IPS DF 6.9 (cell line): ENCODE measurements around the gene CPM.

Experiments used
- DNase-seq: peaks from one replicate; pipeline ENCODE4 v3.0.0-alpha.2; 2013; ENCODE audit warnings: low read depth, low spot score
- H3K27ac ChIP-seq: one replicate; pipeline ENCODE4 v1.5.1; 2013; ENCODE audit warnings: low read length, control low read depth
- H3K27me3 ChIP-seq: 2 replicates; pipeline ENCODE4 v1.6.1; 2013; ENCODE audit warnings: mild to moderate bottlenecking, low read length; ENCODE audit not compliant: control insufficient read depth, insufficient read depth
- H3K36me3 ChIP-seq: 2 replicates; pipeline ENCODE4 v1.6.1; 2013; ENCODE audit warnings: low read length; ENCODE audit not compliant: control insufficient read depth, insufficient read depth
- H3K4me1 ChIP-seq: 2 replicates; pipeline ENCODE4 v1.6.1; 2013; ENCODE audit warnings: low read length; ENCODE audit not compliant: control insufficient read depth, insufficient read depth
- H3K4me3 ChIP-seq: 2 replicates; pipeline ENCODE4 v1.5.1; 2013; ENCODE audit warnings: mild to moderate bottlenecking, low read length
- H3K9me3 ChIP-seq: 2 replicates; pipeline ENCODE4 v1.6.1; 2013; ENCODE audit warnings: low read length, inconsistent platforms; ENCODE audit not compliant: control insufficient read depth, insufficient read depth
- WGBS: extraction: QIAGEN DNeasy Blood & Tissue Kit; methylation state at CpG from one replicate; pipeline ENCODE4 v1.1.7; 2013; ENCODE audit warnings: mixed read lengths, missing lambda C conversion rate; ENCODE audit not compliant: insufficient read length, insufficient coverage; 5-methylcytosine and 5-hydroxymethylcytosine counted together

The CPM gene

GRCh38 chr12:68855771-68856170 lies 77.2 kb downstream of the CPM start:
- no CpG with 5 or more reads among the region's 8 CpGs for WGBS
- Histone ChIP-seq H3K27me3 (no peaks in the 10 kb centered on the region), H3K4me1 (no peaks in the 10 kb centered on the region), H3K4me3 (no peak overlapping the region), H3K36me3 (no peaks in the 10 kb centered on the region), H3K9me3 (no peaks in the 10 kb centered on the region), H3K27ac (no peak overlapping the region)
- DNase-seq, result no peak

DNA sequence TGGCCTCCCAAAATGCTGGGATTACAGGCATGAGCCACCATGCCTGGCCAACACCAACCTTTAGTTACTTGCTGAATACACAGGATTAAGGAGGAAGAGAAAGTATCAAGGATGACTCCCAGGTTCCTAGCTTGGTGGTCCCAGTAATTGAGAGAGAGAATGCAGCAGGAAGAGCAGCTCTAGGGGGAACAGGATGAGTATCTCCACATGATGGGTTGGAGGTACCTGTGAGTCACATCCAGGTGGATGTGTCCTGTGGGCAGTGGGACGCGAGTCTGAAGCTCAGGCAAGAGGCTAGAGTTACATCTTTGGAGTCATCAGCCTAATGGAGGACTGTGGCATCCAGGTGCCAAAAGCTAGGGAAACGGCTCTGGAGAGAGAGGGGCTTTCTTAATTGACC lies 77.9 kb downstream of the CPM start:
- H3K27me3 ChIP-seq, result no peaks in the 10 kb centered on the region
- no peak for DNase-seq
- H3K4me3 ChIP-seq, result no peak overlapping the region
- H3K36me3 ChIP-seq, result no peaks in the 10 kb centered on the region
- H3K9me3 ChIP-seq, result no peaks in the 10 kb centered on the region
- H3K27ac ChIP-seq, result no peak overlapping the region
- WGBS, result no CpG with 5 or more reads among the region's 3 CpGs
- H3K4me1 ChIP-seq, result no peaks in the 10 kb centered on the region

DNA sequence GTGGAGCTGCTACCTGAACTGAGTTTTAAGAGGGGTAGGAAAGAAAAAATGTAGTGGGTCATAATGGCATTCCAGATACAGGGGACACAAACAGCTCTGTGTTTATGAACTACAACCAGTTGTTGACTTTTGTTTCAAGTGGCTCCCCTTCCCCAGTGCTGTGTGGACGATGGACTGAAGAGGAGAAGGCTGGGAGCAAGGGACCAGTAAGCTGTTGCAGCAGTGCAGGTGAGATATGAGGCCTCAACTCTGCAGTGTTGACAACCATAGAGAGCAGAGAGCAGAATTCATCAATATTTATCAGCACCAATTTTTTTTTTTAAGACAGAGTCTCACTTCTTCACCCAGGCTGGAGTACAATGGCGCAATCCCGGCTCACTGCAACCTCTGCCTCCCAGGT lies 78.4 kb downstream of the CPM start:
- no peaks in the 10 kb centered on the region for H3K9me3 ChIP-seq
- H3K4me1 ChIP-seq, result no peaks in the 10 kb centered on the region
- H3K27ac ChIP-seq, result no peak overlapping the region
- DNase-seq, result no peak
- H3K4me3 ChIP-seq, result no peak overlapping the region
- H3K27me3 ChIP-seq, result no peaks in the 10 kb centered on the region
- WGBS, result no CpG with 5 or more reads among the region's 3 CpGs
- H3K36me3 ChIP-seq, result no peaks in the 10 kb centered on the region

DNA sequence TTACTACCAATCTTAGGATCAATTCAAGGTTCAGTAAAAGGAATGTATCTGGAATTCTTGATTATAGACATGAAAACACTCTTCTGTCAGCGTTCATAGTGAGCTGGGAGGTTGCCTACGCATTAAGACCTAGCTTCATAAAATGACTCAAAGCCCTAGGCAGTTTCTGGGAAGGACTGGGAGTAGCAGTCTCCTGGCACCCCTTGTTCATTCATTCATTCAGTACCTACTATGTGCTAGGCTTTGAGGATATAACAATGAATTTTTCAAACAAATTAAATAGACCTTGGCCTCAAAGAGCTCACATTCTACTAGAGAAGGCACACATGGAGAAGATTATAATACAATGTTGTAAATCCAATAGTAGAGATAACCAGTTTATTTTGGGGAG lies 78.9 kb downstream of the CPM start:
- Histone ChIP-seq H3K27me3 (no peaks in the 10 kb centered on the region), H3K4me3 (no peak overlapping the region), H3K4me1 (no peaks in the 10 kb centered on the region), H3K9me3 (no peaks in the 10 kb centered on the region), H3K27ac (no peak overlapping the region), H3K36me3 (no peaks in the 10 kb centered on the region)
- DNase-seq, result no peak
- no CpG with 5 or more reads among the region's 2 CpGs for WGBS

GRCh38 chr12:68853396-68854077 lies 79.4 kb downstream of the CPM start:
- Histone ChIP-seq H3K4me1 (no peaks in the 10 kb centered on the region), H3K36me3 (no peaks in the 10 kb centered on the region), H3K9me3 (no peaks in the 10 kb centered on the region), H3K4me3 (no peak overlapping the region), H3K27me3 (no peaks in the 10 kb centered on the region), H3K27ac (no peak overlapping the region)
- WGBS, result 83% methylated on average over 1 of the region's 3 CpGs
- no peak for DNase-seq

DNA sequence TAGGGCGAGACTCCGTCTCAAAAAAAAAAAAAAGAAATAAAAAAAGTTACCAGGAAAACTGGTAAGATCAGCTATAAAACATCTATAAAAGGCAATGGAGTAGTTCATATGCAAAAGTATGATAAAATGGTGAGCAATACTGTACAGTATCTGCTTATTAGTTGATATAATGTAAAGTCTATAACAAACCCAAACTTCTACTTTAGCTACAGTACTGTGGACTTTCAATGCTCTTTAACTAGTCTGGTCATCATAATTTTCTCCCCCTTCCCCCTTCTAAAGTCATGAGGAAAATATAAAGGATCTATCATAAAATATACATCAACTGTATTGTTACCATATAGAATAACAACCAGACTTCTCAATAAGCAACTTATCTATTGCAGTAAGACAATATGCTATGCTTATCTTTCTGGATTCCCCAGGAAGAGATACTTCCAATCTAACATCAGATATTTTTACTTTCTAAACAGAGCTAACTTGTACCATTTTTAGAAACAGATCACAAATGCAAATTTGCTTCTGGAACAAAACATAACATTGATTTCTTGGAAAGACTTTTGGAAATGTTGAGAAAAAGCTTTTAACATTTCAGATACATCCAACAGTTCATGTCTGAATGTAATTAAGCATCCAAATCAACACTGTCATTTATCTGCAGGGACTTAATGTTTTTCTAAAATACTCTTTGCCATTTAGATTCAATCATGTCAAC lies 81.2 kb downstream of the CPM start:
- Histone ChIP-seq H3K9me3 (no peaks in the 10 kb centered on the region), H3K27me3 (no peaks in the 10 kb centered on the region), H3K36me3 (no peaks in the 10 kb centered on the region), H3K4me3 (no peak overlapping the region), H3K4me1 (no peaks in the 10 kb centered on the region), H3K27ac (no peak overlapping the region)
- no CpG with 5 or more reads among the region's 2 CpGs for WGBS
- no peak for DNase-seq

GRCh38 chr12:68850390-68850789 lies 82.6 kb downstream of the CPM start:
- no peak for DNase-seq
- H3K4me3 ChIP-seq, result no peak overlapping the region
- H3K4me1 ChIP-seq, result no peaks in the 10 kb centered on the region
- no CpG with 5 or more reads among the region's 4 CpGs for WGBS
- no peaks in the 10 kb centered on the region for H3K36me3 ChIP-seq
- H3K9me3 ChIP-seq, result no peaks in the 10 kb centered on the region
- H3K27ac ChIP-seq, result no peak overlapping the region
- no peaks in the 10 kb centered on the region for H3K27me3 ChIP-seq

DNA sequence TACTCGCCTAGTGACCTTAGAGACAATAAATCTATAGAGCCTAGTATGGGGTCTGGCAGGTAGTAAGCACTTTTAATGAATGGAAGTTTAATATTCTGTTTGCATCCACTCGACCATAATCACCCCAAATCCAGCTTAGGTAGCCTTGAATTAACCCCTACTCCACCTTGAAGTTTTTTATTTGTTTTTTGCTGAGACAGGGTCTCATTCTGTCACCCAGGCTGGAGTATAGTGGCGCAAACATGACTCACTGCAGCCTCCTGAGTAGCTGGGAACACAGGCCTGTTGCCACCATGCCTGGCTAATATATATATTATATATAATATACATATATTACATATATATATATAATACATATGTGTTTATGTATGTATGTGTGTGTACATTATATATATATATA lies 86.2 kb downstream of the CPM start:
- Histone ChIP-seq H3K36me3 (peaks cover under 1% of the 10 kb centered on the region; the same call in 1 of the 2 replicates), H3K4me1 (no peaks in the 10 kb centered on the region), H3K27ac (no peak overlapping the region), H3K4me3 (no peak overlapping the region), H3K27me3 (no peaks in the 10 kb centered on the region), H3K9me3 (no peaks in the 10 kb centered on the region)
- WGBS, result no CpG with 5 or more reads among the region's 3 CpGs
- no peak for DNase-seq

- H3K27ac ChIP-seq, result no peak overlapping the region
- no peaks in the 10 kb centered on the region for H3K9me3 ChIP-seq
- WGBS, result no CpG with 5 or more reads among the region's 14 CpGs
- no peaks in the 10 kb centered on the region for H3K27me3 ChIP-seq
- H3K4me3 ChIP-seq, result no peak overlapping the region
- no peaks in the 10 kb centered on the region for H3K4me1 ChIP-seq
- DNase-seq, result no peak
- peaks cover 5% of the 10 kb centered on the region; the same call in 1 of the 2 replicates for H3K36me3 ChIP-seq
Observed at GRCh38 chr12:68844788-68845695, 87.9 kb downstream of the CPM start.

GRCh38 chr12:68844318-68844745 lies 88.6 kb downstream of the CPM start:
- Histone ChIP-seq H3K27me3 (no peaks in the 10 kb centered on the region), H3K4me3 (no peak overlapping the region), H3K36me3 (peaks cover 9% of the 10 kb centered on the region; the same call in 1 of the 2 replicates), H3K27ac (no peak overlapping the region), H3K4me1 (no peaks in the 10 kb centered on the region), H3K9me3 (no peaks in the 10 kb centered on the region)
- no CpG with 5 or more reads among the region's 4 CpGs for WGBS
- no peak for DNase-seq
